ENCODE measurements around the gene SBF2.

SBF2 gene

GRCh38 chr11:10309163-10310093, 15.4 kb upstream of the SBF2 start:
- no peak for TF ChIP-seq CTCF (IDR thresholded peaks at IDR 0.05; ENCODE audit: extremely low read depth, insufficient read depth, missing control alignments)
- in situ Hi-C loops (cut with MboI; ENCODE audit: low pct_unique_long_range_greater_than_20kb, low sequenced_read_pairs, unreplicated experiment) = loop anchor here (10.0 to 25.0 kb wide), 3 partner anchors 322 to 555 kb away; no protein-coding TSS in a partner anchor
- DNase-seq (ENCODE audit: low spot score) = no peak

- in situ Hi-C loops (cut with MboI; ENCODE audit: low pct_unique_long_range_greater_than_20kb, low sequenced_read_pairs, unreplicated experiment) = loop anchor here (25.0 kb wide), 2 partner anchors 321 to 446 kb away; no protein-coding TSS in a partner anchor
- TF ChIP-seq CTCF (IDR thresholded peaks at IDR 0.05; ENCODE audit: extremely low read depth, insufficient read depth, missing control alignments) = peak; percentile 39
- DNase-seq (ENCODE audit: low spot score) = no peak
Measured at GRCh38 chr11:10308201-10308954, 14.4 kb upstream of the SBF2 start.

GRCh38 chr11:10307400-10308200, 13.6 kb upstream of the SBF2 start:
- peak; percentile 84 for DNase-seq (ENCODE audit: low spot score)
- TF ChIP-seq CTCF (IDR thresholded peaks at IDR 0.05; ENCODE audit: extremely low read depth, insufficient read depth, missing control alignments) = peak; percentile 96
- in situ Hi-C loops (cut with MboI; ENCODE audit: low pct_unique_long_range_greater_than_20kb, low sequenced_read_pairs, unreplicated experiment) = loop anchor here (25.0 kb wide), 2 partner anchors 320 to 445 kb away; no protein-coding TSS in a partner anchor

GRCh38 chr11:10307022-10307399, 13.0 kb upstream of the SBF2 start:
- in situ Hi-C loops (cut with MboI; ENCODE audit: low pct_unique_long_range_greater_than_20kb, low sequenced_read_pairs, unreplicated experiment) = loop anchor here (25.0 kb wide), 2 partner anchors 320 to 445 kb away; no protein-coding TSS in a partner anchor
- TF ChIP-seq CTCF (IDR thresholded peaks at IDR 0.05; ENCODE audit: extremely low read depth, insufficient read depth, missing control alignments) = no peak
- peak; percentile 72 for DNase-seq (ENCODE audit: low spot score)

GRCh38 chr11:10305964-10306918, 12.2 kb upstream of the SBF2 start:
- in situ Hi-C loops (cut with MboI; ENCODE audit: low pct_unique_long_range_greater_than_20kb, low sequenced_read_pairs, unreplicated experiment) = loop anchor here (25.0 kb wide), 2 partner anchors 319 to 444 kb away; no protein-coding TSS in a partner anchor
- TF ChIP-seq CTCF (IDR thresholded peaks at IDR 0.05; ENCODE audit: extremely low read depth, insufficient read depth, missing control alignments) = no peak
- no peak for DNase-seq (ENCODE audit: low spot score)

Data from GM13977 (cell line).